ENCODE measurements around the gene SLC13A3.
A peak's percentile ranks its signal among the peaks of the same experiment; 100 is the strongest.

Gene SLC13A3

GRCh38 chr20:46602429-46602828 lies 48.8 kb downstream of the SLC13A3 start:
- DNase-seq, result no peak

- DNase-seq, result no peak
These were observed 49.6 kb downstream of the SLC13A3 start for GRCh38 chr20:46601603-46602122.

GRCh38 chr20:46600286-46600752 lies 50.9 kb downstream of the SLC13A3 start:
- no peak for DNase-seq

GRCh38 chr20:46599227-46599987 lies 51.9 kb downstream of the SLC13A3 start:
- DNase-seq, result no peak

- no peak for DNase-seq
These were observed 55.3 kb downstream of the SLC13A3 start for GRCh38 chr20:46595933-46596332.

- DNase-seq, result no peak
These were observed 56.5 kb downstream of the SLC13A3 start for GRCh38 chr20:46594725-46595124.

- peak; percentile 28 for DNase-seq
These were observed 58.5 kb downstream of the SLC13A3 start for GRCh38 chr20:46592580-46593362.

- DNase-seq, result no peak
These were observed 60.8 kb downstream of the SLC13A3 start for GRCh38 chr20:46590443-46590842.

GRCh38 chr20:46588532-46589511 lies 62.4 kb downstream of the SLC13A3 start:
- no peak for DNase-seq

- no peak for DNase-seq
These were observed 63.3 kb downstream of the SLC13A3 start for GRCh38 chr20:46587986-46588385.

GRCh38 chr20:46586724-46587123 lies 64.5 kb downstream of the SLC13A3 start:
- DNase-seq, result no peak

GRCh38 chr20:46584508-46584907 lies 66.8 kb downstream of the SLC13A3 start:
- DNase-seq, result no peak

GRCh38 chr20:46583411-46584214 lies 67.6 kb downstream of the SLC13A3 start:
- DNase-seq, result no peak

- no peak for DNase-seq
These were observed 68.6 kb downstream of the SLC13A3 start for GRCh38 chr20:46582648-46583047.

- no peak for DNase-seq
These were observed 69.9 kb downstream of the SLC13A3 start for GRCh38 chr20:46581391-46581790.

GRCh38 chr20:46580613-46581205 lies 70.5 kb downstream of the SLC13A3 start:
- DNase-seq, result no peak

- DNase-seq, result no peak
These were observed 72.5 kb downstream of the SLC13A3 start for GRCh38 chr20:46578745-46579144.

- DNase-seq, result no peak
These were observed 74.4 kb downstream of the SLC13A3 start for GRCh38 chr20:46576774-46577395.

GRCh38 chr20:46575937-46576461 lies 75.3 kb downstream of the SLC13A3 start:
- DNase-seq, result no peak

- no peak for DNase-seq
These were observed 75.9 kb downstream of the SLC13A3 start for GRCh38 chr20:46575394-46575793.

All from stimulated activated CD4-positive, alpha-beta T cell treated with anti-CD3 and anti-CD28 coated beads, Interleukin-15, amount 100 ng/mL, for 24 hours (primary cell).